ENCODE measurements around the gene TRIM56. TPM values are rescaled to one million over a fixed set of nuclear protein-coding genes. Genes with fewer than 3 reads are reported as not detected.

TRIM56 gene
- 11.1 and 12.4 TPM in 2 replicates for total RNA-seq

DNA sequence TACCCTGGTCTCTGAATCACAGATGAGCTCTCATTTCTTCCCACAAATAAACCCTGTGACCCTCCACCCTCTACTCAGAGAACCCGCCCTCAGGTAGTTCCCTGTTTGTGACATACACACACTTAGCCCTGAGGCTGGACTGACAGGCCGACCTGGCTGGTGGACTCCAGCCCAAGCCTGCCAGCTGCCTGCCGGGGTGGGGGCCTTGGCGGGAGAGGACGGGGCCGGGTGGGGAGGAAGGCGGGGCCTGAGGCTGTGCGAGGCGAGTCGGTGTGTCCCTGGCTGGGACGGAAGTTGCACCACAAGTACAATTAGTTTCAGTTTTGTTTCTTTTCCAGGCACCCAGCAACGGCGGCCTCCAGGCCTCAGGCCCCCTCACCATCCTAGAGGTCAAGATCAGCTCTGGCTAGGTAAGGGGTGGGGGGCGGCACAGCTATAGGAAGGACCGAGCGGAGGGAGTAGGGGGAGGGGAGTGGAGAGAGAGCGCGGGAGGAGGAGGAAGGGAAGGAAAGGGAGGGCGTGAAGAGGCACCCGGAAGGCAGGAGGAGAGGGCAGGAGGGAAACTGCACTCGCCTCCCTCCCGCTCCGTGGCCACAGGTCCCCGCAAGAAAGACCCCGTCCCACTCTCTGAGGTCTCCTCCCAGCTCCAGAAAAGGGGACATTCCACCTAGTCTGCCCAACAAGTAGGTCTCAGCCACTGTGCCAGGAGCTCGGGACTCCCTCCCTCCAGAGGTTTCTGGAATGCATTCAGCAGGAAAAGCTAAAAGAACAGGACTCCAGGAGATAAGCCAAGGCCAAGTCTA lies at the start of gene TRIM56:
TRIM56 (plus strand) TSS at position 320 of the 803 bp plus-strand sequence. CDS start 1,832 bp downstream, outside the sequence.

GRCh38 chr7:101126651-101127459 lies 41.6 kb downstream of the TRIM56 start, which contains the start of gene SERPINE1:
Gene SERPINE1 (plus strand): TSS chr7:101127104. CDS start chr7:101128394, 1,290 bp downstream.

Other genes starting within 250 kb of the TRIM56 start
- gene SLC12A9, start 232.8 kb upstream of the TRIM56 start, total RNA-seq = 36.6 and 43.1 TPM in 2 replicates
- gene TRIP6, start 218.1 kb upstream of the TRIM56 start, total RNA-seq = 92.8 and 104 TPM in 2 replicates
- 47.6 and 59.8 TPM in 2 replicates for gene SRRT, start 210.4 kb upstream of the TRIM56 start, total RNA-seq
- gene UFSP1, start 195.8 kb upstream of the TRIM56 start, total RNA-seq = 2.5 and 2.9 TPM in 2 replicates
- 1.1 and 2.0 TPM in 2 replicates for gene ACHE, start 189.6 kb upstream of the TRIM56 start, total RNA-seq
- under 0.01 TPM in 1 of 2 replicates, not detected in the other for gene MUC3A, start 135.9 kb upstream of the TRIM56 start, total RNA-seq
- gene MUC12, start 115.9 kb upstream of the TRIM56 start, total RNA-seq = not detected in 2 replicates
- gene MUC17, start 65.4 kb upstream of the TRIM56 start, total RNA-seq = not detected in 2 replicates
- 2,259 and 4,238 TPM in 2 replicates for gene SERPINE1, start 41.6 kb downstream of the TRIM56 start, total RNA-seq
- gene AP1S1, start 69.0 kb downstream of the TRIM56 start, total RNA-seq = 149 and 181 TPM in 2 replicates
- 0.10 TPM in 1 of 2 replicates, not detected in the other for gene VGF, start 80.1 kb downstream of the TRIM56 start, total RNA-seq
- not detected in 2 replicates for gene NAT16, start 94.8 kb downstream of the TRIM56 start, total RNA-seq
- gene MOGAT3, start 115.6 kb downstream of the TRIM56 start, total RNA-seq = not detected in 2 replicates
- 80.8 and 85.3 TPM in 2 replicates for gene PLOD3, start 132.1 kb downstream of the TRIM56 start, total RNA-seq
- gene ZNHIT1, start 132.7 kb downstream of the TRIM56 start, total RNA-seq = 106 and 107 TPM in 2 replicates
- gene CLDN15, start 152.3 kb downstream of the TRIM56 start, total RNA-seq = 3.3 and 5.1 TPM in 2 replicates
- 153 and 200 TPM in 2 replicates for gene FIS1, start 159.6 kb downstream of the TRIM56 start, total RNA-seq
- gene IFT22, start 236.3 kb downstream of the TRIM56 start, total RNA-seq = 22.0 and 25.2 TPM in 2 replicates

Measured in vein endothelial cell (primary cell).